Osteocyte (in vitro differentiated cells): Measurements from ENCODE around the gene C4orf46. TPM values are rescaled to one million over a fixed set of nuclear protein-coding genes. Genes with fewer than 3 reads are reported as not detected.

Experiments
- DNase-seq: peaks from one replicate; pipeline ENCODE4 v3.0.0; 2021; ENCODE audit warnings: mixed read lengths; ENCODE audit not compliant: unreplicated experiment; ENCODE audit errors: extremely low spot score
- H3K27ac Mint-ChIP-seq: one replicate; pipeline ENCODE4 v1.8.0; 2021; ENCODE audit warnings: mild to moderate bottlenecking, mixed read lengths; ENCODE audit not compliant: unreplicated experiment
- H3K27me3 Mint-ChIP-seq: one replicate; pipeline ENCODE4 v1.8.0; 2021; ENCODE audit warnings: mixed read lengths; ENCODE audit not compliant: unreplicated experiment
- H3K36me3 Mint-ChIP-seq: one replicate; pipeline ENCODE4 v1.8.0; 2021; ENCODE audit warnings: mixed read lengths; ENCODE audit not compliant: unreplicated experiment
- H3K4me1 Mint-ChIP-seq: one replicate; pipeline ENCODE4 v1.8.0; 2021; ENCODE audit warnings: mixed read lengths; ENCODE audit not compliant: unreplicated experiment
- H3K4me3 Mint-ChIP-seq: one replicate; pipeline ENCODE4 v1.8.0; 2021; ENCODE audit warnings: mild to moderate bottlenecking, moderate library complexity, mixed read lengths; ENCODE audit not compliant: unreplicated experiment
- H3K9me3 Mint-ChIP-seq: one replicate; pipeline ENCODE4 v1.8.0; 2021; ENCODE audit warnings: mixed read lengths; ENCODE audit not compliant: unreplicated experiment
- total RNA-seq: library from RNA; stranded (reverse); gene quantifications from 2 replicates; pipeline ENCODE4 v1.2.1, GENCODE V29; 2021
- TF ChIP-seq, protein P1 (sequence below): fragments of 200-600 bp; sonication (generic); IDR thresholded peaks from 2 replicates; pipeline ENCODE4 v1.5.0; 2021; ENCODE audit warnings: antibody characterized with exemption, mild to moderate bottlenecking, moderate library complexity

The C4orf46 gene
- total RNA-seq, 1 donor from 2014 or later, result 8.3 TPM

DNA sequence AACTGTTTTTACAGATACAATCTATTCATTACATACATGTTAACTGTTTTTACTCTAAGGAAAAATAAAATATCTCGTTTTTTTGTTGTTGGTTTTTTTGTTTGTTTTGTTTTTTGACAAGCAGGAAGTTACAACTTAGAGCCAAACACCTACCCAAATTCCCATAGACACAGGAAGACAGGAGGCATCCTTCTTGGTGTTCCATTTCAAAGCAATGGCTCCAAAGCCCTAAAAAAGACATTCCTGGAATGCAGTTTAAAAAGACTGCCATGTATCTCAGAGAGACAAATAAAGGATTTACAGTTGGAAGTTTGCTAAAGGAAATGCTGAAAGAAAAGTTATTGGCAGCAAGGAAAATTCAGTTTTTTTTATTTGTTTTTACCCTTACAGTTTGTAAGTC lies 17.1 kb upstream of the C4orf46 start:
- no peak overlapping the region for H3K4me3 Mint-ChIP-seq
- no peak overlapping the region for H3K27ac Mint-ChIP-seq
- H3K4me1 Mint-ChIP-seq, result no peaks in the 10 kb centered on the region
- no peak for DNase-seq
- H3K36me3 Mint-ChIP-seq, result peaks cover 15% of the 10 kb centered on the region
- H3K27me3 Mint-ChIP-seq, result no peaks in the 10 kb centered on the region
- TF ChIP-seq, protein P1, sequence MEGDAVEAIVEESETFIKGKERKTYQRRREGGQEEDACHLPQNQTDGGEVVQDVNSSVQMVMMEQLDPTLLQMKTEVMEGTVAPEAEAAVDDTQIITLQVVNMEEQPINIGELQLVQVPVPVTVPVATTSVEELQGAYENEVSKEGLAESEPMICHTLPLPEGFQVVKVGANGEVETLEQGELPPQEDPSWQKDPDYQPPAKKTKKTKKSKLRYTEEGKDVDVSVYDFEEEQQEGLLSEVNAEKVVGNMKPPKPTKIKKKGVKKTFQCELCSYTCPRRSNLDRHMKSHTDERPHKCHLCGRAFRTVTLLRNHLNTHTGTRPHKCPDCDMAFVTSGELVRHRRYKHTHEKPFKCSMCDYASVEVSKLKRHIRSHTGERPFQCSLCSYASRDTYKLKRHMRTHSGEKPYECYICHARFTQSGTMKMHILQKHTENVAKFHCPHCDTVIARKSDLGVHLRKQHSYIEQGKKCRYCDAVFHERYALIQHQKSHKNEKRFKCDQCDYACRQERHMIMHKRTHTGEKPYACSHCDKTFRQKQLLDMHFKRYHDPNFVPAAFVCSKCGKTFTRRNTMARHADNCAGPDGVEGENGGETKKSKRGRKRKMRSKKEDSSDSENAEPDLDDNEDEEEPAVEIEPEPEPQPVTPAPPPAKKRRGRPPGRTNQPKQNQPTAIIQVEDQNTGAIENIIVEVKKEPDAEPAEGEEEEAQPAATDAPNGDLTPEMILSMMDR, result no peak
- H3K9me3 Mint-ChIP-seq, result no peaks in the 10 kb centered on the region

DNA sequence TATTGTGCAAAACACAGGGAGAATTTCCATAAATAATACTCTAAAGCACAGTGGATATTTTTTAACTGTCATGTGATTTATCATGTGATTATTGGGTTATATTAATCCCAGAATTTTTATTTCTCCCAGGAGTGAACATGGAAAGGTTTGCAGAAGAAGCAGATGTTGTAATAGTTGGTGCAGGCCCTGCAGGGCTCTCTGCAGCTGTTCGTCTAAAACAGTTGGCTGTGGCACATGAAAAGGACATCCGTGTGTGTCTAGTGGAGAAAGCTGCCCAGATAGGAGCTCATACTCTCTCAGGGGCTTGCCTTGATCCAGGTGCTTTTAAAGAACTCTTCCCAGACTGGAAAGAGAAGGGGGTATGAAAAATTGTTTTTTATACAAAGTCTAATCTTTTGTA lies 10.4 kb upstream of the C4orf46 start:
- peaks cover 25% of the 10 kb centered on the region for H3K36me3 Mint-ChIP-seq
- no peaks in the 10 kb centered on the region for H3K27me3 Mint-ChIP-seq
- TF ChIP-seq, protein P1, result no peak
- H3K4me1 Mint-ChIP-seq, result no peaks in the 10 kb centered on the region
- no peak overlapping the region for H3K4me3 Mint-ChIP-seq
- no peaks in the 10 kb centered on the region for H3K9me3 Mint-ChIP-seq
- H3K27ac Mint-ChIP-seq, result no peak overlapping the region
- DNase-seq, result no peak

DNA sequence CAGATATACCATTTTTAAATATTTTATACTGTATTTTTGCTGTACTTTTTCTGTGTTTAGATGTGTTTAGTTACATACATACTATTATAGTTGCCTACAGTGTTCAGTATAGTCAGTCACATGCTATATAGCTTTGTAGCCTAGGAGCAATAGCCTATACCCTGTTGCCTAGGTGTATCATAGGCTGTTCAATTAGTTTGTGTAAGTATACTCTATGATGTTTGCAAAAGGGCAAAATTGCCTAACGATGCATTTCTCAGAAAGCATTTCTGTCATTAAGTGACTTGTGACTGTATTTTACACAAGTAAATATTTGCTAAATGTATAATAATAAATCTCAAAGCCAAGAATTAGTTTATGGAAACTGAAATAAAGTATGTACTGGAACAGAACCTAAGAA lies 9.9 kb upstream of the C4orf46 start:
- H3K27ac Mint-ChIP-seq, result no peak overlapping the region
- H3K4me3 Mint-ChIP-seq, result no peak overlapping the region
- TF ChIP-seq, protein P1, result no peak
- H3K9me3 Mint-ChIP-seq, result no peaks in the 10 kb centered on the region
- DNase-seq, result no peak
- H3K36me3 Mint-ChIP-seq, result peaks cover 23% of the 10 kb centered on the region
- H3K27me3 Mint-ChIP-seq, result no peaks in the 10 kb centered on the region
- H3K4me1 Mint-ChIP-seq, result no peaks in the 10 kb centered on the region

DNA sequence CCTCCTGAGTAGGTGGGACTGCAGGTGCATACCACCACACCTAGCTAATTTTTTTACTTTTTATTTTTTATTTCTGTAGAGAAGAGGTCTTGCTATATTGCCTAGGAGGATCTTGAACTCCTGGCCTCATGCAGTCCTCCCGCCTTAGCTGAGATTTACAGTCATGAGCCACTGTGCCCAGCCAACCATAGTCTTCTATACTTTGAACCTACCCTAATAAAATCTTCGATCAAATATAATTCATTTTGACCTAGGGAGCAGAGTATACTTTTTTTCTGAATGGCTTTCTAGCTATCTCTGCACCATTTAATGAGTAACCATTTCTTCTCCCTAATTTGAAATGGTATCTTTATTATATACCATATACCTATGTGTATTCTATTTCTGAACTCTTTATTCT lies 7.1 kb upstream of the C4orf46 start:
- Mint-ChIP-seq H3K27ac (no peak overlapping the region), H3K9me3 (no peaks in the 10 kb centered on the region), H3K36me3 (peaks cover 21% of the 10 kb centered on the region), H3K27me3 (no peaks in the 10 kb centered on the region), H3K4me1 (peaks cover under 1% of the 10 kb centered on the region), H3K4me3 (no peak overlapping the region)
- TF ChIP-seq, protein P1, result no peak
- DNase-seq, result no peak

DNA sequence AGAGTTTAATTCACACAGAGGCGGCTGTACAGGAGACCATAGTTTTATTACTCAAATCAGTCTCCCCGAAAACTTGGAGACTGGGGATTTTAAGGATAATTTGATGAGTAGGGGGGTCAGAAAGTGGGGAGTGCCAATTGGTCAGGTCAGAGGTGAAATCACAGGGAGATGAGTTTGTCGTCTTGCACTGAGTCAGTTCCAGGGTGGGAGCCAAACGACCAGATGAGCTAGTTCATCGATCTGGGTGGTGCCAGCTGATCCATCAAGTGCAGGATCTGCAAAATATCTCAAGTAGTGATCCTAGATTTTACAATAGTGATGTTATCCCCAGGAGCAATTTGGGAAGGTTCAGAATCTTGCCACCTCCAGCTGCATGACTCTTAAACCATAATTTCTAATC lies 4.4 kb upstream of the C4orf46 start:
- Mint-ChIP-seq H3K4me1 (peaks cover 11% of the 10 kb centered on the region), H3K36me3 (peaks cover 13% of the 10 kb centered on the region), H3K27me3 (no peaks in the 10 kb centered on the region), H3K4me3 (no peak overlapping the region), H3K9me3 (no peaks in the 10 kb centered on the region), H3K27ac (no peak overlapping the region)
- no peak for DNase-seq
- TF ChIP-seq, protein P1, result no peak
